Gastrocnemius medialis (tissue), 4 donors: Measurements from ENCODE around the gene MARCHF10.

Source experiments
- CTCF ChIP-seq, 5 experiments: fragments of 450-650 bp in 3 of 5; fragments of 200-600 bp in 2 of 5; sonication (generic) in 2 of 5; IDR thresholded peaks in 4 of 5; conservative IDR thresholded peaks in 1 of 5; 1 replicate in 4 of 5; 2 replicates in 1 of 5; pipeline ENCODE4 v1.5.1; 2016 to 2019; ENCODE audit warnings: antibody characterized with exemption in 5 of 5, mild to moderate bottlenecking in 3 of 5, moderate library complexity in 3 of 5
- POLR2A ChIP-seq, 2 donors: fragments of 450-650 bp; IDR thresholded peaks; one replicate each; pipeline ENCODE4 v1.6.1; 2017; ENCODE audit warnings: antibody characterized with exemption in 2 of 2, mild to moderate bottlenecking in 2 of 2, moderate library complexity in 2 of 2

GRCh38 chr17:62723842-62724241 is 84.3 kb downstream of the MARCHF10 start:
- no peak for TF ChIP-seq POLR2A (IDR thresholded peaks at IDR 0.05)
- TF ChIP-seq CTCF (IDR thresholded peaks at IDR 0.05 in 4 of 5, conservative IDR thresholded peaks at IDR 0.05 in 1 of 5): no peak
